ENCODE data around the gene MRPL58.

DNA sequence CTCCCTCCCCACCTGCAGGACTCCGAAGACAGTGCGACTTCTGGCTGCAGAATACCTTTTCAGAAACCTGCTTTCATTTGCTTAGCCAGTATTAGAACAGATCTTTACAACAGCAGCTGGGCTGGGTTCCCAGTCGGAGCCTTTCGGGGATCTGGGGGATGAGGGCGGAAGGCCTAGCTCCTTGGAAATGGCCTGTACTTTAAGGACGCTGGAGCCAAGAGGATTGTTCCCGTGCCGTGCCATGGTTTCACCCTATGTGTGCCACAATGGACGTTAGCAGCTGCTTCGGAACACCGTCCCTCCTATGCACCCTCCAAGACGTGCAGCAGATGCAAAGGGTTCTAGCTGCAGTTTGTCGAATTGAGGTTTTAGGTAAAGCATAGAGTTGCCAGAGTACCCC lies 50.7 kb downstream of the MRPL58 start:
- TF ChIP-seq EZH2phosphoT487 (IDR thresholded peaks at IDR 0.05; ENCODE audit: borderline replicate concordance, low read length) = no peak
- TF ChIP-seq, protein P1, sequence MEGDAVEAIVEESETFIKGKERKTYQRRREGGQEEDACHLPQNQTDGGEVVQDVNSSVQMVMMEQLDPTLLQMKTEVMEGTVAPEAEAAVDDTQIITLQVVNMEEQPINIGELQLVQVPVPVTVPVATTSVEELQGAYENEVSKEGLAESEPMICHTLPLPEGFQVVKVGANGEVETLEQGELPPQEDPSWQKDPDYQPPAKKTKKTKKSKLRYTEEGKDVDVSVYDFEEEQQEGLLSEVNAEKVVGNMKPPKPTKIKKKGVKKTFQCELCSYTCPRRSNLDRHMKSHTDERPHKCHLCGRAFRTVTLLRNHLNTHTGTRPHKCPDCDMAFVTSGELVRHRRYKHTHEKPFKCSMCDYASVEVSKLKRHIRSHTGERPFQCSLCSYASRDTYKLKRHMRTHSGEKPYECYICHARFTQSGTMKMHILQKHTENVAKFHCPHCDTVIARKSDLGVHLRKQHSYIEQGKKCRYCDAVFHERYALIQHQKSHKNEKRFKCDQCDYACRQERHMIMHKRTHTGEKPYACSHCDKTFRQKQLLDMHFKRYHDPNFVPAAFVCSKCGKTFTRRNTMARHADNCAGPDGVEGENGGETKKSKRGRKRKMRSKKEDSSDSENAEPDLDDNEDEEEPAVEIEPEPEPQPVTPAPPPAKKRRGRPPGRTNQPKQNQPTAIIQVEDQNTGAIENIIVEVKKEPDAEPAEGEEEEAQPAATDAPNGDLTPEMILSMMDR (conservative IDR thresholded peaks at IDR 0.05; ENCODE audit: low read depth, low read length) = no peak

All from PC-3 (cell line).